G401 (cell line): ENCODE results near the gene GAREM1. TPM values are rescaled to one million over a fixed set of nuclear protein-coding genes. Genes with fewer than 3 reads are reported as not detected.

ENCODE experiments used
- DNase-seq: peaks from one replicate; pipeline ENCODE4 v3.0.0-alpha.2; 2015; ENCODE audit warnings: low spot score
- in situ Hi-C: cut with HindIII; loops from 2 replicates; pipeline ENCODE4 v1.10.0; 2016; ENCODE audit warnings: low sequenced_read_pairs, mixed read lengths
- total RNA-seq: library from RNA; depleted of rRNA; stranded (reverse); fragments of >200 nt; shearing (Covaris generic); gene quantifications from 2 replicates; pipeline ENCODE4 v1.2.3, GENCODE V29; 2014

Gene GAREM1
- total RNA-seq, 1 experiment from 2014 or later, result not detected

DNA sequence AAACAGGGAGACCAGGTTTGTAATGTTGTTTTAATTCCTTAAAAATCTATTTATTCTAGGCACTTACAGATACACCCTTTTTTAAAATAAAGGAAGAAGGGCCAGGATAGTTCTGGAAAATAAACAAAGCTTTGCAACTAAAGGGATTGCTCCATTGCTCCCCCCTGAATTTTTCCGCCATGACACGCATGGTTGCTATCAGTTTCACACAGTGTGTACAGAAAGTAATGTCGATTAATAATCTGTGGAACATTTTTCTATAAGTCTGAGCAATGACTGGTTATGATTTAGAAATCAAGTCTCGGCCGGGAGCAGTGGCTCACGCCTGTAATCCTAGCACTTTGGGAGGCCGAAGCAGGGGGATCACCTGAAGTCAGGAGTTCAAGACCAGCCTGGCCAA lies 90.8 kb downstream of the GAREM1 start:
- in situ Hi-C loops, result no loop called here
- DNase-seq, result no peak

DNA sequence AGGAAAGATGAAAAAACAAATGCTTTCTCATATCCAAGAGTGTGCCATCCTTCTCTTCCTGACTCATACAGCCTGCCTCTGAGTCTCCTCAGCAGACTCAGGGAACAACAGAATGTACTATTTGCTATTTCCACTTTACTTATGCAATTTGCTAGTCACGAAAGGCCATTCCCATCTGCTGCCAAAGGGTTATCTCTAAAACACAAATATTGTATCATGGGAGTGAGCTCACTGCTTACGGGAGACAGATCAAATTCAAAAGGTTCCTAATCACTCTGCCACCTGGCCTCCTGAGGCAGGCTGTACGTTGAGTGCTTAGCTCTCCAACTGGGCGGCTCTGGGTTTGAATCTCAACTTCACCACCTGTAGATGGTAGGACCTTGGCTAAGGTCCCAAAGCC lies 92.0 kb downstream of the GAREM1 start:
- DNase-seq, result no peak
- in situ Hi-C loops, result no loop called here

DNA sequence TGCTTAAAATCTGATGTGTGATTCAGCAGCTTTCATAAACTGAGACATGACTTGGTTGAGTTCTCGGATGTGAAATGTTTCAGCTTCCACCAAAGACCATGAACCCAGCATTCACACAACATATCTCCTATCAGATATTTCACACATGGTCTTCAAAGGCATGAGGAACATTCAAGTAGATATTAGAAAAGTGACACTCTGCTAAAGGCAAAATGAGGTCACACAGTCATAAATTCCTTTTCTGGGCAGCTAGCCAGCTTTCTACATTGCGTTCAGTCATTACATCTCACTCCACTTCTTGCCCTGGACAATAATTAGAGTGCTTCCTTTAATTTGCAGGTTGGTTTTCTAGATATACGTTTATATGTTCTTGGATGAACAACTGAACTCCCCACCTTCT lies 96.7 kb downstream of the GAREM1 start:
- in situ Hi-C loops, result no loop called here
- DNase-seq, result peak; percentile 75

DNA sequence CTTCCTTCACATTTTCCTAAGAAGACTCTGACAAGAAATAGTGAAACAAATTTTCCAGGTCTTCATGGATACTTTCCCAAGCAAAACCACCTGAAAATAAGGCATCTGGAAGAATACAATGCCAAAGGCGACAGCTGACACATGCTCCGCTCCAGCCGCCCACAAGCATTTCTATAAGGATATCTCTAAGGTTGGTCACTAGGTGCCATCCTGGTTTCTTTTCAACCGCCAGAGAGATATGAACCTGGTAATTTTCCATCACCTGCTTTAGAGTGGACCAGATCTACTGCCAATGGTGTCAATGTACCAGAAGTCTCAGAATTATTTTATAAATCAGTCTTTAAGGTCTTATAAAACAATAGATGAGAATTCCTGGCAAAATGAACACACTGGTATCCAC lies 97.2 kb downstream of the GAREM1 start:
- in situ Hi-C loops, result no loop called here

DNA sequence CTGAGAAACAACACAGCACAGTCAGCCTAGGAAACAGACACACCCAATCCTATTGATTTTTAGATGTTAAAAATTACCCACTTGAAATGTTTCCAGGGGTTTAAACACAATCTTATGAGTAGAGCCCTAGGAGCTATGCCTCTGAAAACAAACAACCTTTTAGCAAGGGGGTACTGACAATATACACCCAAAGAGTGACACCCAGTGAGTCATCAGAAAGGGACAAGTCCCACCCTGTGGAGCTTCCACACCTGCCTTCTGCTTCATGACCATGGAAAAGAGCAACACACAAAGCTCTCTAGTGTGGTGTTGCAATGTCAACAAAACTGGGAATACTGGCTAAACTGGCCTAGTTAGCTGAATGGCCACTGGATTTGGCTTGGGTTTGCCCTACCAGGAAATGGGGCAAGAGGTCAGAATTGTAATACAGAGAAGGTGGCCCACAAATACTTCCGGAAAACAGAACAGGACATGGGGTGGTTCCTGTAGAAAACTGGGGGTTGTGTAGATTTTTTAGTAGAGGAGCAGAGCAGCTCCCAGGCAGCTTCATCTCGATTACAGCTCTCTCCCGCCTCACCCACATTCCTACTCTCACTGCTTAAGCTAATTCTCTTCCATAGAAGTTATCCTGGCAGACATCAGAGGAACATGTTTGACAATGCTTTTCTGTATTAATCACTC lies 98.2 kb downstream of the GAREM1 start:
- DNase-seq, result no peak
- in situ Hi-C loops, result no loop called here

More for the DNA sequence above, 97.2 kb downstream of the GAREM1 start:
- DNase-seq, result peak; percentile 65

DNA sequence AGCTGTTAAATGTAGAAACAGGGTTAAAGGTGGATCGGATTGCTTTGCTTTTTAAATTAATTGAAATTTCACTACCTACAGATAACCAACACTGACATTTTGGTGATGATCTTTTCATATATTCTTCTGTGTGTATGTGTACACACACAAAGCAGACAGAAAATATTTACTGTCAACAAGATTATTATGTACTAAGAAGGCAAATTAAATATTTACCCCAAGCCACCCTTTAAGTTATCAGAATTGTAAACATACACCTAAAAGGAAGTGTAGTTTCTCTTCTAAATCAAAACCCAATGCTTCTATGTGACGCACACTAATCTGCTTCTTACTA lies 98.7 kb downstream of the GAREM1 start:
- DNase-seq, result no peak
- in situ Hi-C loops, result no loop called here

DNA sequence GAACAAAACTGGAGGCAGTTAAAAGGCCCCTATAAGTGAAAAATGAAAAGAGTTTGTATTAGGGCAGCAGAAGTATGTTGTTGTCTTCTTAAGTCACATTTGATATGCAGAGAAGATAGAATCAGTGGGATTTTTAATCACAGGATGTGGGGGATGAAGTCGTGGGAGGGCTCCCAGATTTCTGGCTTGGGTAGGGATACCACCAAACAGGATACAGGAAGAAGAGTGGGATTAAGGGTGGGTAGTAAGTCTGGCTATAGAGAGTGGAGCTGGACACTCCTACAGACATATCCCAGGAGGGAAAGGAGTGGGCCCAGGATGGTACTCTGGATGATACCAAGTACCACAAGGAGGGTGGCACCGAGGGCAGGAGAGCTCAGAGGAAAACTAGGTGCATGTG lies 99.3 kb downstream of the GAREM1 start:
- in situ Hi-C loops, result no loop called here

DNA sequence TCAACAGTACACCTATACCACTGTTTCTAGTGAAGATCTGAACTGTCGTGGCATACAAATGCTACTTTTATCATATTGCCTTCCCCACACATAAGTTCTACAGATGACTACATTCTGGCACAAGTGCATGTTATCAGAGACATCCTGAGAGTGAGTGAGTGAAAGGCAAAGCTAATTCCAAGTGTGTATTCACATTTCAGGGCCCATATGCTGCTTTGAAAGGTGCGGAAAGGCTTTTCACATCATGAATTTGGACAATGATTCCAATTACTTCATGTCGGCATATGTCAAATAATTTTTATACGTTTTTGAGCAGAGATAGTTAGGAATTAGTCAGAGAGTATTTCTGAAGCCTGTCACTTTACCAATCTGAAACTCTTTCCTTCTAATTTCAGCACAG lies 101.7 kb downstream of the GAREM1 start:
- in situ Hi-C loops, result no loop called here

More for the DNA sequence above, 99.3 kb downstream of the GAREM1 start:
- no peak for DNase-seq

DNA sequence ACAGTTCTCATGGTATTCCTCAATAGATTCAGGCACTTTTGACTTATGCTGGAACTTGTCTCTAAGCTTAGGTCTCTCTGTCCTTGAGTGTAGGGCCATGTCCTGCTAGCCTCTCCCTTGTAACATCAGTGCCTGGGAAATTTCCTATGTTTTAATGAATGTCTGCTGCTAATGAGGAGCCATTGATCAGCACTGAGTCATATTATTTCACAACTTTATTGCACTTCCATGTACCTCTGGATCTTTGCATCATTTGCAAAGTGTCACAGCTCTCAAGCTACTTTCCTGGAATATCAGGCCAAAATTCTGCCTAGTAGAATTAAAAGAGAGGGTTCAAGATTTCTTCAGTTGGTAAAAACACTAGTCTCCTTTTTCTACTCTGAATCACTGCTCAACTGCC lies 102.5 kb downstream of the GAREM1 start:
- DNase-seq, result no peak
- in situ Hi-C loops, result no loop called here

More for the DNA sequence above, 101.7 kb downstream of the GAREM1 start:
- no peak for DNase-seq

DNA sequence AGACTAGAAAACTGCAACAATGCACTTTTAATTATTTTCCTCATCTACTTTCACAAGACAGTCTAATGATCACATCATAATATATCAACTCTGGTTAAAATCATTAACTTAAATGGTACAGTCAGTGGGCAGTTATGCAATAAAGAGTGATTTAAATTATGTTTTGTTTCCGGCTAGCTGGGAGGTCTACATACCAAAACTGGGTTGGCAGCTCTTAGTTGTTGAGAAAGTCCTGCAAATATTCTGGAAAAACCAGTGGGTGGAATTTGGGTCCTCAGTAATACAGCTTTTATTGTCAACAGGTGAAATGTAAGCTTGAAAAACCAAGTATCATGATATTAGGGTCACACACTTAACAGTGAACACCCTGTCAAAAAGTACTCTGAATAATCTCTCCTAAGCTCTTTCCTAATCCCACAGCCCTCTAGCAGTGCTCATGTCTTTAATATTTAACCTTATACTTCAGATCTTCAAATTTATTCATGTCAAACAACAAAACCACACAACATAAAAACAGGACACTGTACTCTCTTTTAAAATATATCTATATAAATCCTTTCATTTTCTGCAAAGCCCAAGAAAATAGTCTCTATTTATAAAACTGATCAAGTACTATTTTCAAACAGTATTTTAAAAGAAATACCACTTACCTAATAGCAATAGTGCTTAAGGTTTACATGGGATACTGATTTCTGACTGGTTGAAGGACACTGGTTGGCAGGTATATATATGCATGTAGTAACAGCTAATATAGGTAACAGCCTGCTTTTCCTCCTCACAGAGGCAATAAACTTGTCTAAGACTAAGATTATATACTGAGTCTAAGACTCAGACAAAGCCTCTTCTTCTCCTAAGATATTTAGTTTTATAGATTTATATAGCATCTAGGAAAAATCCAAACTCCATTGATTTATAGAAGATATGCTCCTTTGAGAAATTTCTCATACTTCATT lies 103.8 kb downstream of the GAREM1 start:
- in situ Hi-C loops, result no loop called here
- DNase-seq, result no peak

DNA sequence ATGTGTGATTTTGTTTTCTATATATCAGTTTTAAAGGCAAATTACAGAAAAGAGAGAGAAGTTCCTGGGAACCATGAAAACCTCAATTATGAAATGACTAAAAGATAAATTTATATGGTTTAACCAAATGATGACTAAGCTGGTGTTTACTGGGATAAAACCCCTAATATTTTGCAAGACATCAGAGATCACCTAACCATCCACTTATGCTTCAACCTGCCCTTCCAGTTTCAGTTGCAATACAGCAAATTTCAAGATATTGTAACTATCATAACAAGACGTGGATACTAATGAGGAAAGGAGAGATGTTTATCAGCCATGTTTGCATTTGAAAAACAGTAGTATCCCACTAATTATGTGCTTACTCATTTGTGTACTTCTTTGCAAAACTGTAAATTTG lies 108.2 kb downstream of the GAREM1 start:
- in situ Hi-C loops, result no loop called here
- DNase-seq, result no peak

DNA sequence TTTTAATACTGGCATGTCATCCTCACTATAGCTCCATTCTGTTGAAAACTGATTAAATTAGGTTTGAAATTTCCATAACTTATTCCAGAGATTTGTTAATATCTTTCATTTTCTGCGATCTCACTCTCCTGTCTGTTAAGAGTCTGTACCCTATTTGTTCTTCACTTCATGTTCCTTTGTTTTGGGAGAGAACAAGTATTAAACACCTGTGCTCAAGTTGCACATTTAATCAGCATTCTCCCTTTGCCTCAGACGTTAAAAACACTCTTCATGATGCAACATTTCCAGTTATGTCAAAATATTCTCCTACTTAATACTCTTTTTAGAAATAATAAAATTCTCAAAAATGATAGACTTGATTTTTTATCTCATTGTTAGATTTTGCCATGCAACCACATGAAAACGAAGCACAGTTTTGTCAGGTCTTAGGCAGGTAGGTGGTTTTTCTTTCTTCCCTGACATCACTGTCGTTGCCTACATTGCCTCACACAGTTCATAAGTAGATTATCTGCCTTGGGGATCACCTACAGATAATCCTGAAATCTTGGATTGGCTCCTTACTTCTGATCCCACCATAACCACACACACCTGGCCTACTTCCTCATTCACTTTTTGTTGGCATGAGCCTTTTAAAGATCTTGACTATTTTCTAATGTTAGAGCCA lies 109.9 kb downstream of the GAREM1 start:
- no peak for DNase-seq
- in situ Hi-C loops, result no loop called here

DNA sequence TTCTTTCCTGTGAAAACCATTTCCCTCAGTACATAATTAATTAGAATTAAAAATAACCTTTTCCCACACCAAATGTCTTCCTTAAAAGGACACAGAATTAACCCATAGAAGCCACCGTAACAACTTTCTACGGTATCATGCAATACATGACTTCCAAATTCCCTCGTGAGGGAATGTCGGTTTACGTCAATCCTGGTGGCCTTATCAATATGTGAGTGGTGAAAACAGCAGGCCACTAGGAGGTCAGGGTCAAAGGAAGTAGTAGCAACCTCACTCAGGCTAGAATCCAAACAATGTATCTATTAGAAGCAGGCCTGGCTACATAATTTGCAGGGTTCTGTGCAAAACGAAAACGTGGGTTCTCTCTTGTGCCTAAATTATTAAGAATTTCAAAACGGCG lies 112.2 kb downstream of the GAREM1 start:
- DNase-seq, result no peak
- in situ Hi-C loops, result no loop called here

DNA sequence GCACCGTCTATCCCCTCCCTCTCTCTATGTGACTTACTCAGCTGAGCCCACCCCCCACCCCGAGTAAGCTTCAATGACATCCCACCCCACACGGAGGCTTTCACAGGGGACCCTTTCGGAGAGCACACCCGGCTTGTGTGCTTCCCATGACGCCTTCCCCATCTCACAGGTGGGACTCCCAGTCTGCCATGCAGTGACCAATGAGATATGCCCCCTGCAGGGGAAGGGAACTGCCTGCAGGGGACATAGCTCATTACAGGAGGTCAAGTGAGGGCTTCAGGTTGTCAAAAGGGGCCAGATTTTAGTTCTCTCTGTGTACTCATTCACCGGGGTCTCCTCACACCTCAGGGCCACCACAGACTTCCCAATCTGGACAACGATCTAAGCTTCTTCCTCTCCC lies 112.6 kb downstream of the GAREM1 start:
- DNase-seq, result no peak
- in situ Hi-C loops, result no loop called here

DNA sequence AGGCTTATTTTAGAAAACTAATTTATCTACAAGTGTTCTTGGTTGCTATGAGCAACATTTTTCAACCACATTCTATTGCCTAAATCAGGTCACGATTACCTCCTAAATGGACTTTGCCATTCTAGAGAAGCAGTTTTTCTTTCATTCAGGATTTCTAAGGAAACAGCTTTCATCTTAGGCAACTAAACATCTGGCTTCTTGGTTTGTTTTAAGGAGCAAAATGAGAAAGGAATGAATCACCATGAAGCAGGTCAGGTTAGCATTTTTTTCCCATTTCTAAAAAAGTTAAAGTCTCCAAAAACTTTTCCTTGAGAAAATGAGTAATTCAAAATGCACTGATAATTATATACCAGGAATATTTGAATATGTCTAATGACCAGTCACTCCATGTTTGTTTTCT lies 114.8 kb downstream of the GAREM1 start:
- in situ Hi-C loops, result no loop called here
- DNase-seq, result no peak

DNA sequence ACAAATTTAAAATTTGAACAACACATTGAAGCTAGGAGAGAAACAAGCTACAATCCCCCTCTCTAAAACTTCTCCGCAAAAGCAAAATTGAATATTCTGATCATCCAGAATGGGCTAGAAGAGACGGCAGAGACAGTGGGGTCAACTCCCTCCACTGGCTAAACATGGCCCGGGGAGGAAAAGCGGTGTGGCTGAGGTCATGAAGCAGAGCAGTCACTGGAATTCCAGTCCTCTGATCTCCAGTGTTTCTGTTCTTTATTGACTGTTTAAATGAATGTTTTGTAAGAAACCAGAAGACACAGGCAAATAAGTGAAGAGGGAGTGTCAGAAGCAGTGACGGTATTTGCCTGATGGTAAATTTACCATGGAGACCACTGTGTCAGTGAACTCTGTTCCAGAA lies 116.2 kb downstream of the GAREM1 start:
- no peak for DNase-seq
- in situ Hi-C loops, result no loop called here

DNA sequence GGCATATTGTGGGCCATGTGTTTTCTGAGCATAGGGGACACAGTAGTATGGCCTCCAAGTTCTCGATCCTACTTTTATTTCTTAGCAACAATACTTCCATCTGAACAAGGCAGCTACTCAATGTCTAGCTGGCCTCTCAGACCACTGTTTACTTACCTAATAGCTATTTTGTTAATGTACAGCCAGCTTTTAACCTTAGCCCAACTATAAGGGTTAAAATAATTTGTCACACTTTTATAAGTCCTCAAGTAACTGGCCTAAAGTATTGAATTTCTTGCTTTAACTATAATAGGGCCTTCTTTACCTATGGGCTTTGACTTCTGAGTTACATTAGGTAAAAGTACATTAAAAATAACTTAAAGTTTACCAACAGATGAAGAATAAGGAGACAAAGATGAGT lies 117.4 kb downstream of the GAREM1 start:
- in situ Hi-C loops, result no loop called here
- DNase-seq, result no peak

DNA sequence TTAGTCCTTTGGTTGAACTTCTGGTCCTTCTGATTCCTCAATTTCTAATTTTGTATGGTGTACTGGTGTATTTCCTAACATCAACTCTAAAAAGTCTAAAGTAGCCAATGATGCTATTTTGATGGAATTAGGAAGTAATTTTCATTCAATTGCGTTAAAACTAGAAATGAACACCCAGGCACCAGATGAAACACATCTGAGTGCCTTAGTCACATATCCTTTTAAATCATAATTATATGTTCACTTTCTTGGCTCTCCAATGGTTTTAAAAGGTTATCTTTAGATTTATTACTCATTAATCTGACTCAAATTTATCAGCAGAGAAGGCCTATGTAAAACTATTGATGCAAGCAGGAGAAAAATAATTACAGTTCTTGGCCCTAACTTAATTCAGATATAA lies 119.7 kb downstream of the GAREM1 start:
- no peak for DNase-seq
- in situ Hi-C loops, result no loop called here

DNA sequence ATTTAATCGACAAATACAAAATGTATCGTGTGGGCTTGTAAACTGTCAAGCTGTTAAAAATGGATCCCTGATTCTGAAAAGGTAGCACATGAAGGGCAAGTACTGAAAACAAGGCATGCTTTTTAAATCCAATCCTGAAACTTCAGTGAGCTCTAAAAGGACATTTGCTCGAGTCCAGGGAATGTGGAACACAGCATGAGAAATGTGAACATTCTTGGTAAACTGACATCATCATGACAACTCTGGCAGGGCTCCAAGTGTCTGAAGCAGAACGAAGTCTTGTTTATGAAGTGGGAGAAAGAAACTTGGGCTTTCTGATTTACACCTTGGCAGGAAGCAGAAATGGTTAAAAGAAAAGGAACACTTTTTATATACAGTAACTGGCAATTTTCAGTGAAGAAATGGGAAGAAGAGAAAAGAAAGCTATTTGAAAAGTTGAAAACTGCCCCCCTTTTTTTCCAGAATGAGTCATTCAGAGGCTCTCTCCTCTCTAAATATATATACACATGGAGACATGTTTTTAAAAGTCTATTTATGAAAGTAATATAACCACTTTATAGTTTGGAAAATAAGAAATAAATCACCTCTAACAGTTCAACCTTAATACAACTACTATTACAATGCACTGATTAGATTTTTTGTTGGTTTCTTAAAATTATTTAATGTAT lies 120.8 kb downstream of the GAREM1 start:
- peak; percentile 77 for DNase-seq
- in situ Hi-C loops, result no loop called here

DNA sequence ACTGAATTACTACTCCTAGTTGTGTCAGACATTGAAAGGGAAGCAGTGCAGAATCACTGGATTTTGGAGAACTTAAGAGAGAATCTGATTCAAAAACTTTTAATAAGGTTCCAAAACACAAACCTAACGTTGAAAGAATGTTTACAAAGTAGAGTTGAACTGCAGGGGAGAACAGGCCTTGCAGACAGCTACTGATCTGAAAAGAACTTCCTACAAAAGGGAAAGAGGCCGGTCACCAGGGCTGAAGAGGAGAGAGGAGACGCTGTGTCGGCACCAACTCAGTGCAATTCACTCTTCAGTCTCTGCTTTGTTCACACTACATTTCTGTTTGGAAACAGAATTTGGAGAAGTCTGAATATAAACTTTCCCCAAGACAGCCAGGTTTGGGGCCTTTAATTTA lies 124.0 kb downstream of the GAREM1 start:
- DNase-seq, result no peak
- in situ Hi-C loops, result no loop called here
